HL-60 (cell line): ENCODE results near the gene NRL.

Experiments
- POLR2AphosphoS5 ChIP-seq: IDR thresholded peaks from 2 replicates; pipeline ENCODE4 v1.6.1; 2012; ENCODE audit warnings: low read depth
- SPI1 ChIP-seq: IDR thresholded peaks from 2 replicates; pipeline ENCODE4 v1.6.1; 2012; ENCODE audit warnings: low read depth, mild to moderate bottlenecking, borderline replicate concordance
- TF ChIP-seq, protein P1 (sequence below): IDR thresholded peaks from one replicate; pipeline ENCODE4 v1.5.1; 2011; ENCODE audit warnings: low read length, control low read depth, inconsistent platforms; ENCODE audit not compliant: insufficient read depth
- TF ChIP-seq, protein P2 (sequence below): IDR thresholded peaks from 2 replicates; pipeline ENCODE4 v1.6.1; 2012; ENCODE audit warnings: low read depth; ENCODE audit not compliant: insufficient replicate concordance

DNA sequence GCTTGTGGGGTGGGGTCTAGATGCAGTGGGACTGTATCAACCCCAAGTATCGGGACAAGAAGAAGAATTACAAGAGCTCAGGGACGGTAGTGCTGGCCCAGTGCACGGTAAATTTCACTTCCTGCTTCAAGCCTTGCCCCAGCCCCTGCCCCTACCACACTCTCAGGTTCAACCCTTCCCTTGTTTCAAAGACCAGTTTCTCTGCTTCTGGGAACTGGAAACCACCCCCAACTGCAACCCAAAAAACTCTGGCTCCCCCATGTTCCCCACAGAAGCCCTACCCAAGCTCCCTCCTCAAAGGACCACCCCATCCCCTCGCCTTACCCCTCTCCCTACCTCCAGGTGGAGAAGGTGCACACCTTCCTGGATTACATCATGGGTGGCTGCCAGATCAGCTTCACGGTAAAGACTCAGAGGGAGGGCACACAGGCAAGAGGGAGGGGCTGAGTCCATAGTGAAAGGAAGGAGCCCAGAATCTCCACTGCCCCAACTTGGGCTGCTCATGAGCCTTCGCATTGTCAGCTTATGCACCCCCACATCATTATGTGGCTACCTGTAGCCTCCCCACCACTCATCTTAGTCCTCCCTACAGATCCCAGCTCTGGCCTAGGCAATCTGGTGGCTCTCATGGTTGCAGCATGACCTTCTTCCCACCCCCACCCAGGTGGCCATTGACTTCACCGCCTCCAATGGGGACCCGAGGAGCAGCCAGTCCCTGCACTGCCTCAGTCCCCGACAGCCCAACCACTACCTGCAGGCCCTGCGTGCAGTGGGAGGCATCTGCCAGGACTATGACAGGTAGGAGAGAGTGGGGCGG is 39.1 kb downstream of the NRL start:
- TF ChIP-seq, protein P1, sequence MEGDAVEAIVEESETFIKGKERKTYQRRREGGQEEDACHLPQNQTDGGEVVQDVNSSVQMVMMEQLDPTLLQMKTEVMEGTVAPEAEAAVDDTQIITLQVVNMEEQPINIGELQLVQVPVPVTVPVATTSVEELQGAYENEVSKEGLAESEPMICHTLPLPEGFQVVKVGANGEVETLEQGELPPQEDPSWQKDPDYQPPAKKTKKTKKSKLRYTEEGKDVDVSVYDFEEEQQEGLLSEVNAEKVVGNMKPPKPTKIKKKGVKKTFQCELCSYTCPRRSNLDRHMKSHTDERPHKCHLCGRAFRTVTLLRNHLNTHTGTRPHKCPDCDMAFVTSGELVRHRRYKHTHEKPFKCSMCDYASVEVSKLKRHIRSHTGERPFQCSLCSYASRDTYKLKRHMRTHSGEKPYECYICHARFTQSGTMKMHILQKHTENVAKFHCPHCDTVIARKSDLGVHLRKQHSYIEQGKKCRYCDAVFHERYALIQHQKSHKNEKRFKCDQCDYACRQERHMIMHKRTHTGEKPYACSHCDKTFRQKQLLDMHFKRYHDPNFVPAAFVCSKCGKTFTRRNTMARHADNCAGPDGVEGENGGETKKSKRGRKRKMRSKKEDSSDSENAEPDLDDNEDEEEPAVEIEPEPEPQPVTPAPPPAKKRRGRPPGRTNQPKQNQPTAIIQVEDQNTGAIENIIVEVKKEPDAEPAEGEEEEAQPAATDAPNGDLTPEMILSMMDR = no peak
- TF ChIP-seq POLR2AphosphoS5 = no peak
- TF ChIP-seq, protein P2, sequence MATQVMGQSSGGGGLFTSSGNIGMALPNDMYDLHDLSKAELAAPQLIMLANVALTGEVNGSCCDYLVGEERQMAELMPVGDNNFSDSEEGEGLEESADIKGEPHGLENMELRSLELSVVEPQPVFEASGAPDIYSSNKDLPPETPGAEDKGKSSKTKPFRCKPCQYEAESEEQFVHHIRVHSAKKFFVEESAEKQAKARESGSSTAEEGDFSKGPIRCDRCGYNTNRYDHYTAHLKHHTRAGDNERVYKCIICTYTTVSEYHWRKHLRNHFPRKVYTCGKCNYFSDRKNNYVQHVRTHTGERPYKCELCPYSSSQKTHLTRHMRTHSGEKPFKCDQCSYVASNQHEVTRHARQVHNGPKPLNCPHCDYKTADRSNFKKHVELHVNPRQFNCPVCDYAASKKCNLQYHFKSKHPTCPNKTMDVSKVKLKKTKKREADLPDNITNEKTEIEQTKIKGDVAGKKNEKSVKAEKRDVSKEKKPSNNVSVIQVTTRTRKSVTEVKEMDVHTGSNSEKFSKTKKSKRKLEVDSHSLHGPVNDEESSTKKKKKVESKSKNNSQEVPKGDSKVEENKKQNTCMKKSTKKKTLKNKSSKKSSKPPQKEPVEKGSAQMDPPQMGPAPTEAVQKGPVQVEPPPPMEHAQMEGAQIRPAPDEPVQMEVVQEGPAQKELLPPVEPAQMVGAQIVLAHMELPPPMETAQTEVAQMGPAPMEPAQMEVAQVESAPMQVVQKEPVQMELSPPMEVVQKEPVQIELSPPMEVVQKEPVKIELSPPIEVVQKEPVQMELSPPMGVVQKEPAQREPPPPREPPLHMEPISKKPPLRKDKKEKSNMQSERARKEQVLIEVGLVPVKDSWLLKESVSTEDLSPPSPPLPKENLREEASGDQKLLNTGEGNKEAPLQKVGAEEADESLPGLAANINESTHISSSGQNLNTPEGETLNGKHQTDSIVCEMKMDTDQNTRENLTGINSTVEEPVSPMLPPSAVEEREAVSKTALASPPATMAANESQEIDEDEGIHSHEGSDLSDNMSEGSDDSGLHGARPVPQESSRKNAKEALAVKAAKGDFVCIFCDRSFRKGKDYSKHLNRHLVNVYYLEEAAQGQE = no peak
- TF ChIP-seq SPI1 = no peak
